Ramos (cell line): Measurements from ENCODE around the gene GPR156.
"Not testable (repeated sequence)": the region's sequence is repeated elsewhere in the genome, so short reads cannot be mapped to it uniquely, and the experiment has no call there.

ENCODE experiments used
- in situ Hi-C: fragments of 300-500 bp; cut with MboI; formaldehyde crosslinking; loops from one replicate; pipeline ENCODE4 v1.14.3; 2022; ENCODE audit warnings: low sequenced_read_pairs; ENCODE audit not compliant: unreplicated experiment

The GPR156 gene

GRCh38 chr3:120276767-120277166 is 8.3 kb downstream of the GPR156 start:
- in situ Hi-C loops, result no loop called here

GRCh38 chr3:120275618-120276017 is 9.4 kb downstream of the GPR156 start:
- in situ Hi-C loops, result no loop called here

DNA sequence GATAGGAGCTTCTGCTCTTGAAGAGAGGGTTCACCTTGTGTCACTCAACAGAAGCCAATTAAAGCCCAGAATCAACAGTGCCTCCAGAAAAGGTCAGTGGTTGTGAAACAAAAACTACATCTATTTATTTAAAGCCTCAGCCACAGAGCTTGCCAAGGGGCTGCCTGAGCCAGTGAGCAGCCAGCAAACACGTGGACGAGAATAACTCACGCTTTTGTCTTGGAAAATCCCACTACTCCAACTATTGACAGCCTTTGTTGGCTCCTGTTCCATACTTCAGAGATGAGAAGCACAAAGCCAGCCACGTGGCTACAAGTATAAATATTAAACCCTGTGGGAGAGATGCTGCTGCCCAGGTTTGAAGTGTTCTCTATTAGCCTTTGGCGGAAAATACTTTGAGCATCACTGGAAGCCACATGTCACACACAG is 10.3 kb downstream of the GPR156 start:
- in situ Hi-C loops, result no loop called here

GRCh38 chr3:120272286-120272685 is 12.7 kb downstream of the GPR156 start:
- in situ Hi-C loops, result no loop called here

GRCh38 chr3:120265989-120266388 is 19.0 kb downstream of the GPR156 start:
- in situ Hi-C loops, result no loop called here

- in situ Hi-C loops, result no loop called here
Observed at GRCh38 chr3:120264963-120265362, 20.1 kb downstream of the GPR156 start.

DNA sequence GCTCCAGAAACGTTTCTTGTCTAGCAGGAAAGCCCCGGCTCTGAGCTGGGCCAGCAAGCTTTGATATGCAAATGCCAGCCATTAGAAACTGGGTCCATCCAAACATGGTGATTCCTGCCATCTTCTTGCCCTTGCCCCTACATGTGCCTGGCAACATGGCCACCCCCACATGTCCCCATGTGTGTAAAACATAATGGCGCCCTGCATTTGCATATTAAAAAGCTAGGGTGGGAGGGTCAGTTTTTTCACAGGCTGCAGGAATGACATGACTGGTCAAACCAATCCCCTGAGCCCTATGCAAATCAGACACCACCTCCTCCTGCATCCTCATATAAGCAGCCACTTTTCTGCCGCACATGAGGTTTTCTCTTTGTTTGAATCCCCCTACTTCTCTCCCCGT is 21.2 kb downstream of the GPR156 start:
- in situ Hi-C loops, result no loop called here

DNA sequence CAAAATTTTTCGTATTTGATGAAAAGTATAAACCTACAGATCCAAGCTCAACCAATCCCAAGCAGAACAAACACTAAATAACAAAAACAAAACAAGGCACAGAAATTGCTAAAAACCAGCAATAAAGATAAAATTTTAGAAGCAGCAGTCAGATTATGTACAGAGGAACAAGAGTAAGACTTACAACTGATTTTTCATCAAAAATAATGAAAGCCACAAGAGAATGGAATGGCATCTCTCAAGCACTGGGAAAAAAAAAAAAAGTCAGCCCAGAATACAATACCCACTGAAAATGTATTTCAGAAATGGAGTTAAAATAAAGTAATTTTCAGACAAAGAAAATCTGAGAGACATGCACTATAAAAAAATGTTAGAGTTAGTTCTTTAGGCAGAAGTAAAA is 27.0 kb downstream of the GPR156 start:
- in situ Hi-C loops, result no loop called here

GRCh38 chr3:120245386-120245785 is 39.6 kb downstream of the GPR156 start:
- in situ Hi-C loops, result loop anchor here (10.0 to 25.0 kb wide), 2 partner anchors 167 to 319 kb away; no protein-coding TSS in a partner anchor

DNA sequence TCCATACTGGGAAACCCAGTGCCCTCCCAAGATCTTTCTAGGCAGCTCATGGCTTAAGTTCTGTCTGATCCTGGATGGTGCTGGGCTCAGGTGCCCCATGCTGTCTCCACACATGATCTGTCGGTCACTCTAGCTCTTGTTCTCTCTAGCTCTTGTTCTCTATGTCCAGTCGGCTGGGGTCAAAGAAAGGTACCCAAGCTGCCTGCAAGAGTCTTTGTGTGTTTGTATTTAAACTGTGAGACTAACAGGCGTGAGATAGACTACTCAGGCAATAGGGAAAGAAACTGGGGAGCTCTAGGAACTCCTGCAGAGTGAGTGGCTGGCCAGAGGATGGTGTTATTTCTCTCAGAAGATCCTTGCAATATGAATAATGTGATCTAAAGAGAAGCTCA is 40.2 kb downstream of the GPR156 start:
- in situ Hi-C loops, result loop anchor here (10.0 to 25.0 kb wide), 2 partner anchors 167 to 320 kb away; no protein-coding TSS in a partner anchor

- in situ Hi-C loops, result loop anchor here (10.0 to 25.0 kb wide), 2 partner anchors 173 to 325 kb away; no protein-coding TSS in a partner anchor
Observed at GRCh38 chr3:120239644-120240043, 45.4 kb downstream of the GPR156 start.

DNA sequence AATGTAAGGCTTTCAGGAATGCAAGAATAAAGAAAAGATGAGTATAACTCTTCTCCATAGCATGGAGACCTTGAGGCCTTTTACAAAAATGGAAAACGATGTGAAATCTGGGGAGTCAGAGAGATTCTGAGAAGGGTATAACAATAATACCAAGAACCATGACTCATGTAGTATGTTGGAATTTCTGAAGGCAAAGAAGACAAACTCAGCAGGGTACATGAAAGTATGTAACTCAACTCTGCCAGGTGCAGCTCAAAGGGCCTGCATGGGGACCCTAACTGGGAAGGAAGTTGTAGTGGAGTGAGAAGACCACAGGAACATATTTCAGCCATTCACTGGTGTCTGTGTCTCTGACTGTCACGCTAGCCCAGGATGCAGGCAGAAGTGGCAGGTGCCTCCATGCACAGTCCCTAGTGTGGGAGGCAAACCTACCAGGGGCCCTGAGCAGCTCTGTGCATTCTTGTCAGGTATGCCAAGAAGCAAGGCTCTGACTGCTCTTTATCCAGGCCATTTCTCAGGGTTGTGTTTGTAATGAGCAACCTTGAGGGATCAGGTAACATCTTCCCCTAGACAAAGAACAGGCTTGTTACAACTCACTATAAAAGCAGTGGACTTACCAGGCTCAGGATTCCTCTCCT is 57.2 kb downstream of the GPR156 start:
- in situ Hi-C loops, result loop anchor here (25.0 kb wide), 1 partner anchor 184 kb away; no protein-coding TSS in a partner anchor

GRCh38 chr3:120224237-120224636 is 60.8 kb downstream of the GPR156 start:
- in situ Hi-C loops, result no loop called here

DNA sequence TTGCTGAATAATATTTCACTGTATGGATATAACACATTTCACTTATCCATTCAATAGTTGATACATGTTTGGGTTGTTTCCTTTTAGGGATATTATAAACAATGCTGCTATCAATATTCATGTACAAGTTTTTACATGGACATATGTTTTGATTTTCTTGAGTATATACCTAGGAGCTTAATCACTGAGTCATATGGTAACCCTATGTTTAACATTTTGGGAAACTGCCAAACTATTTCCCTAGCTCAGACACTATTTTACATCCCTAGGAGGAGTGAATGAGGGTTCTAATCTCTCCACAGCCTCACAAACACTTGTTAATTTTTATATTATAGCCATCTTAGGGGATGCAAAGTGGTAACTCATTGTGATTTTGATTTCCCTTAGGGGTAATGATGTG is 66.0 kb downstream of the GPR156 start:
- in situ Hi-C loops, result no loop called here

DNA sequence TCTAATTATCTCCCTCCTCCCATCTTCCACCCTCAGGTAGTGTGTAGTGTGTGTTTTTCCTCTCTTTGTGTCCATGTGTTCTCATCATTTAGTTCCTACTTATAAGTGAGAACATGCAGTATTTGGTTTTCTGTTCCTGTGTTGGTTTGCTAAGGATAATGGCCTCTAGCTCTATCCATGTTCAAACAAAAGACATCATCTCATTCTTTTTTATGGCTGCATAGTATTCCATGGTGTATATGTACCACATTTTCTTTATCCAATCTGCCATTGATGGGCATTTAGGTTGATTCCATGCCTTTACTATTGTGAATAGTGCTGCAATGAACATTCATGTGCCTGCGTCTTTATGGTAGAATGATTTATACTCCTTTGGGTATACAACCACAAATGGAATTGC is 68.4 kb downstream of the GPR156 start:
- in situ Hi-C loops, result not testable (repeated sequence)

GRCh38 chr3:120214176-120214575 is 70.8 kb downstream of the GPR156 start:
- in situ Hi-C loops, result no loop called here

GRCh38 chr3:120212505-120212904 is 72.5 kb downstream of the GPR156 start:
- in situ Hi-C loops, result no loop called here

- in situ Hi-C loops, result no loop called here
Observed at GRCh38 chr3:120209425-120209824, 75.6 kb downstream of the GPR156 start.

DNA sequence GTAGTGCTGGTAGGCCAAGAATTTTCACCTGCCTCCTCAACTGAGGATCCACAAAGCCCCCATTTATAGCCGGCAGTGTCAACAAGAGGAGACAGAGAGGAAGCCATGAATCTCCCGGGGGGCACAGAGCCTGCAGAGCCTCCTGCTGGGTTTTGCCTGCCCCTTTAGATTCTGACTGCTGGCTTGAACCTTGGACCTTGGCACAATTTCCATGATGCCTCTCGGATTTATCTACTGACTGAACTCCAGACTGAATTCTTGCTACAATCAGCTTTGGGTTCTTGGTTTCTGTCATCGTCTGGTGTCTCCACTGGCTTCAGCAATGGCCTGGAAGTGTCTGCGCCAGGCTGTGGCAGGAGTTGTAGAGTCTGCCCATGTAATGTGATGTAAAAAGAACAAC is 80.7 kb downstream of the GPR156 start:
- in situ Hi-C loops, result no loop called here

GRCh38 chr3:120203621-120204020 is 81.4 kb downstream of the GPR156 start:
- in situ Hi-C loops, result no loop called here

GRCh38 chr3:120203016-120203415 is 82.0 kb downstream of the GPR156 start:
- in situ Hi-C loops, result no loop called here

DNA sequence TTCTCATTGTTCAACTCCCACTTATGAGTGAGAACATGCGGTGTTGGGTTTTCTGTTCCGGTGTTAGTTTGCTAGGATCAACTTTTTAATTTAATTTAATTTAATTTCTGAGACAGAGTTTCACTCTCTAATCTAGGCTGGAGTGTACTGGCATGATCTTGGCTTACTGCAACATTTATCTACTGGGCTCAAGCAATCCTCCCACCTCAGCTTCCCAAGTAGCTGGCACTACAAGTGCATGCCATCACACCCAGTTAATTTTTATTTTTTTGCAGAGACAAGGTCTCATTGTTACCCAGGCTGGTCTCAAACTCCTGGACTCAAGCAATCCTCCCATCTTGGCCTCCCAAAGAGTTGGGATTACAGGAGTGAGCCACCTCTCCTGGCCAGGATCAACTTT is 82.7 kb downstream of the GPR156 start:
- in situ Hi-C loops, result no loop called here
